Measurements from ENCODE around the gene OR1M1. TPM values are rescaled to one million over a fixed set of nuclear protein-coding genes. Genes with fewer than 3 reads are reported as not detected.
"Not testable (repeated sequence)": the region's sequence is repeated elsewhere in the genome, so short reads cannot be mapped to it uniquely, and the experiment has no call there.

OR1M1 gene
- polyA plus RNA-seq, 2 donors = not detected

- WGBS, 2 donors = 72 to 74% methylated on average over 8 of the region's 8 CpGs
- Histone ChIP-seq H3K27me3 (ENCODE audit: control insufficient read depth in 1 of 2, insufficient read depth in 2 of 2, low read length in 2 of 2) (no peaks in the 10 kb centered on the region), H3K9me3 (ENCODE audit: control insufficient read depth in 2 of 2, insufficient read depth in 1 of 2, low read depth in 1 of 2, low read length in 1 of 2) (no peaks in the 10 kb centered on the region), H3K4me3 (ENCODE audit: low read depth in 1 of 2, low read length in 2 of 2) (no peak overlapping the region), H3K27ac (ENCODE audit: low read depth in 2 of 2, low read length in 1 of 2) (no peak overlapping the region), H3K36me3 (ENCODE audit: control insufficient read depth in 2 of 2, insufficient read depth in 2 of 2, low read length in 1 of 2) (no peaks in the 10 kb centered on the region), H3K4me1 (ENCODE audit: control insufficient read depth in 2 of 2, insufficient read depth in 2 of 2, low read length in 1 of 2) (no peaks in the 10 kb centered on the region)
These were observed 32.7 kb upstream of the OR1M1 start for GRCh38 chr19:9054207-9054606.

DNA sequence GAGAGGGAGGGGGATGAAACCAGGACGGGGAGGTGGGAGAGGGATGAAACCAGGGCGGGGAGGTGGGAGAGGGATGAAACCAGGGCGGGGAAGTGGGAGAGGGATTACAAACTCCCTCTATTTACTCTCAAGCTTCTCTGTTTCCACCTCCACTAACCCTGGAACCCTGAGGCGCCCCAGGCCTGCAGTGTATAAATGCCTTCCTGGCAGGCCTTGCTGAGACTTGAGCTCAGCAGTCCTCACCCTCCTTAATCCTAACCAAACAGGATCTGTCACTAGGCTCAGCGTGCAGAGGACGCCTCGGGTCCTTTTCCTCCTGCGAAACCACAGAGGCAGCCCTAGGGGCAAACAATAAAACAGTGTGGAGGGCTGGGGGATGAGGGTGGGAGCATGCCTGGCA is 32.1 kb upstream of the OR1M1 start:
- 23 to 34% methylated on average over 8 of the region's 8 CpGs for WGBS, 2 donors
- Histone ChIP-seq H3K27ac (ENCODE audit: low read depth in 2 of 2, low read length in 1 of 2) (no peak overlapping the region), H3K4me3 (ENCODE audit: low read depth in 1 of 2, low read length in 2 of 2) (no peak overlapping the region), H3K9me3 (ENCODE audit: control insufficient read depth in 2 of 2, insufficient read depth in 1 of 2, low read depth in 1 of 2, low read length in 1 of 2) (no peaks in the 10 kb centered on the region), H3K36me3 (ENCODE audit: control insufficient read depth in 2 of 2, insufficient read depth in 2 of 2, low read length in 1 of 2) (no peaks in the 10 kb centered on the region), H3K27me3 (ENCODE audit: control insufficient read depth in 1 of 2, insufficient read depth in 2 of 2, low read length in 2 of 2) (no peaks in the 10 kb centered on the region), H3K4me1 (ENCODE audit: control insufficient read depth in 2 of 2, insufficient read depth in 2 of 2, low read length in 1 of 2) (no peaks in the 10 kb centered on the region)

GRCh38 chr19:9056131-9056530 is 30.7 kb upstream of the OR1M1 start:
- WGBS, 2 donors = 86 to 94% methylated on average over 9 of the region's 9 CpGs
- H3K27me3 ChIP-seq (ENCODE audit: control insufficient read depth in 1 of 2, insufficient read depth in 2 of 2, low read length in 2 of 2); H3K4me1 ChIP-seq (ENCODE audit: control insufficient read depth in 2 of 2, insufficient read depth in 2 of 2, low read length in 1 of 2); H3K9me3 ChIP-seq (ENCODE audit: control insufficient read depth in 2 of 2, insufficient read depth in 1 of 2, low read depth in 1 of 2, low read length in 1 of 2); H3K27ac ChIP-seq (ENCODE audit: low read depth in 2 of 2, low read length in 1 of 2); H3K4me3 ChIP-seq (ENCODE audit: low read depth in 1 of 2, low read length in 2 of 2); H3K36me3 ChIP-seq (ENCODE audit: control insufficient read depth in 2 of 2, insufficient read depth in 2 of 2, low read length in 1 of 2): not testable (repeated sequence)

DNA sequence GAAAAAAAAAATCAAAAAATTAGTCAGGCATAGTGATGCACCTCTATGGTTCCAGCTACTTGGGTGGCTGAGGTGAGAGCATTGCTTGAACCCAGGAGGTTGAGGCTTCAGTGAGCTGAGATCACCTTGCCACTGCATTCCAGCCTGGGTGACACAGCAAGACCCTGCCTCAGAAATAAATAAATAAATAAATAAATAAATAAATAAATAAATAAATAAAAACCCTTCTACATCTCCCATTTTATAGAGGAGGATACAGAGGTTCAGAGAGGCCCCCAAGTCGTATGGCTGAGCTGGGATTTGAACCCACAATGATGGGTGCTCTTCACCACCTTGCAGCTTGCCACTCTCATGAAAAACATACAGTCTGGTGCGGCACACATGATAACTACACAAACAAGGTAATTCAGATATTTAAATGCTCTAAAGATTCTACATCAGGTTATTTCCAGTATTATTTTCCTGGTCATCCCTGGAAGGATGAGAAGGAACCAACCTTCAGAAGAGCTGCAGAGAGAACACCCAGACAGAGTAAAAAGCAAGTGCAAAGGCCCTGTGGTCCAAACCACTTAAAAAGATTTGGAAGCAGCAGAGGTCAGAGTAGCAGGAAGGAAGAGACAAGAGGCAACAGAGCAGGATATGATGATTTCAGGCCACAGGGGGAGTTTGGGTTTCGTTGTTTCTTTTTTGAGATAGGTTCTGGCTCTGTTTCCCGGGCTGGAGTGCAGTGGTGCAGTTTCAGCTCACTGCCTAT is 29.2 kb upstream of the OR1M1 start:
- Histone ChIP-seq H3K4me1 (ENCODE audit: control insufficient read depth in 2 of 2, insufficient read depth in 2 of 2, low read length in 1 of 2) (no peaks in the 10 kb centered on the region), H3K4me3 (ENCODE audit: low read depth in 1 of 2, low read length in 2 of 2) (no peak overlapping the region), H3K27me3 (ENCODE audit: control insufficient read depth in 1 of 2, insufficient read depth in 2 of 2, low read length in 2 of 2) (no peaks in the 10 kb centered on the region), H3K9me3 (ENCODE audit: control insufficient read depth in 2 of 2, insufficient read depth in 1 of 2, low read depth in 1 of 2, low read length in 1 of 2) (no peaks in the 10 kb centered on the region), H3K36me3 (ENCODE audit: control insufficient read depth in 2 of 2, insufficient read depth in 2 of 2, low read length in 1 of 2) (no peaks in the 10 kb centered on the region), H3K27ac (ENCODE audit: low read depth in 2 of 2, low read length in 1 of 2) (no peak overlapping the region)
- 75 to 77% methylated on average over 4 of the region's 4 CpGs for WGBS, 2 donors

- Histone ChIP-seq H3K4me1 (ENCODE audit: control insufficient read depth in 2 of 2, insufficient read depth in 2 of 2, low read length in 1 of 2) (no peaks in the 10 kb centered on the region), H3K27ac (ENCODE audit: low read depth in 2 of 2, low read length in 1 of 2) (no peak overlapping the region), H3K9me3 (ENCODE audit: control insufficient read depth in 2 of 2, insufficient read depth in 1 of 2, low read depth in 1 of 2, low read length in 1 of 2) (no peaks in the 10 kb centered on the region), H3K27me3 (ENCODE audit: control insufficient read depth in 1 of 2, insufficient read depth in 2 of 2, low read length in 2 of 2) (no peaks in the 10 kb centered on the region), H3K4me3 (ENCODE audit: low read depth in 1 of 2, low read length in 2 of 2) (no peak overlapping the region), H3K36me3 (ENCODE audit: control insufficient read depth in 2 of 2, insufficient read depth in 2 of 2, low read length in 1 of 2) (no peaks in the 10 kb centered on the region)
- WGBS, 2 donors = 34 to 42% methylated on average over 12 of the region's 12 CpGs
These were observed 27.8 kb upstream of the OR1M1 start for GRCh38 chr19:9058905-9059667.

DNA sequence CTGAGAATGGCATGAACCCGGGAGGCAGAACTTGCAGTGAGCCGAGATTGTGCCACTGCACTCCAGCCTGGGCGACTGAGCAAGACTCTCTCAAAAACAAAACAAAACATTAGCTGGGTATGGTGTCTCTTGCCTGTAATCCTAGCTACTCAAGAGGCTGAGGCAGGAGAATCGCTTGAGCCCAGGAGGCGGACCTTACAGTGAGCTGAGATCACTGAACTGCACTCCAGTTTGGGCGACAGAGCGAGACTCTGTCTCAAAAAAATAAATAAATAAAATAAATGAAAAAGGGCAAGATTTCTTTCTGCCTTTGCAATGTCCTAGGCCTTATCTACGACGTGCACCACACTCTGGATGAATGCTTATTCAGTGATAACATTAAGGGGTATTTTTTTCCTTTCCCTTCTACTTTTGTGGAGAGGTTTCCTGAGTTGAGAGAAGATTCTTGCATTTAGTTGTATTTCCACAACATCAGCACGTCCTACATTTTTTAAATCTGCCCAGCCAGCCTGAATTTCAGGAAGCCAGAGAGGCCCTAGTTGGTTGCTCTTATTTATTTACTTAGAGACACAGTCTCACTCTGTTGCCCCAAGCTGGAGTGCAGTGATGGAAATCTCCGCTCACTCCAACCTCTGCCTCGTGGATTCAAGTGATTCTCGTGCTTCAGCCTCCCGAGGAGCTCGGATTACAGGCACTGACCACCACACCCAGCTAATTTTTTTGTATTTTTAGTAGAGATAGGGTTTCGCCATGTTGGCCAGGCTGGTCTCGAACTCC is 26.1 kb upstream of the OR1M1 start:
- no peak overlapping the region for H3K27ac ChIP-seq (ENCODE audit: low read depth in 2 of 2, low read length in 1 of 2)
- 73 to 75% methylated on average over 17 of the region's 17 CpGs for whole genome bisulfite sequencing, 2 donors
- no peaks in the 10 kb centered on the region for H3K4me1 ChIP-seq (ENCODE audit: control insufficient read depth in 2 of 2, insufficient read depth in 2 of 2, low read length in 1 of 2)
- H3K9me3 ChIP-seq (ENCODE audit: control insufficient read depth in 2 of 2, insufficient read depth in 1 of 2, low read depth in 1 of 2, low read length in 1 of 2) = no peaks in the 10 kb centered on the region
- no peak overlapping the region for H3K4me3 ChIP-seq (ENCODE audit: low read depth in 1 of 2, low read length in 2 of 2)
- no peaks in the 10 kb centered on the region for H3K36me3 ChIP-seq (ENCODE audit: control insufficient read depth in 2 of 2, insufficient read depth in 2 of 2, low read length in 1 of 2)
- H3K27me3 ChIP-seq (ENCODE audit: control insufficient read depth in 1 of 2, insufficient read depth in 2 of 2, low read length in 2 of 2) = no peaks in the 10 kb centered on the region

DNA sequence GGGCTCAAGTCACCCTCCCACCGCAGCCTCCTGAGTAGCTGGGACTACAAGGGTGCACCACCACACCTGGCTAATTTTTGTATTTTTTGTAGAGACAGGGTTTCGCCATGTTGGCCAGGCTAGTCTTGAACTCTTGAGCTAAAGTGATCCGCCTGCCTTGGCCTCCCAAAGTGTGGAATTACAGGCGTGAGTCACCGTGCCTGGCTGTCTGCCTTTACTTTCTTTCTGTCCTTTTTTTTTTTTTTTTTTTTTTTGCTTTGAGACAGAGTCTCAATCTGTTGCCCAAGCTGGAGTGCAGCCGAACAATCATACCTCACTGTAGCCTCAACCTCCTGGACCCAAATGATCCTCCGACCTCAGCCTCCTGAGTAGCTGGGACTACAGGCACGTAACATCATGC is 25.0 kb upstream of the OR1M1 start:
- 78 to 80% methylated on average over 8 of the region's 8 CpGs for WGBS, 2 donors
- Histone ChIP-seq H3K27ac (ENCODE audit: low read depth in 2 of 2, low read length in 1 of 2) (no peak overlapping the region), H3K36me3 (ENCODE audit: control insufficient read depth in 2 of 2, insufficient read depth in 2 of 2, low read length in 1 of 2) (no peaks in the 10 kb centered on the region), H3K9me3 (ENCODE audit: control insufficient read depth in 2 of 2, insufficient read depth in 1 of 2, low read depth in 1 of 2, low read length in 1 of 2) (no peaks in the 10 kb centered on the region), H3K27me3 (ENCODE audit: control insufficient read depth in 1 of 2, insufficient read depth in 2 of 2, low read length in 2 of 2) (no peaks in the 10 kb centered on the region), H3K4me3 (ENCODE audit: low read depth in 1 of 2, low read length in 2 of 2) (no peak overlapping the region), H3K4me1 (ENCODE audit: control insufficient read depth in 2 of 2, insufficient read depth in 2 of 2, low read length in 1 of 2) (no peaks in the 10 kb centered on the region)

DNA sequence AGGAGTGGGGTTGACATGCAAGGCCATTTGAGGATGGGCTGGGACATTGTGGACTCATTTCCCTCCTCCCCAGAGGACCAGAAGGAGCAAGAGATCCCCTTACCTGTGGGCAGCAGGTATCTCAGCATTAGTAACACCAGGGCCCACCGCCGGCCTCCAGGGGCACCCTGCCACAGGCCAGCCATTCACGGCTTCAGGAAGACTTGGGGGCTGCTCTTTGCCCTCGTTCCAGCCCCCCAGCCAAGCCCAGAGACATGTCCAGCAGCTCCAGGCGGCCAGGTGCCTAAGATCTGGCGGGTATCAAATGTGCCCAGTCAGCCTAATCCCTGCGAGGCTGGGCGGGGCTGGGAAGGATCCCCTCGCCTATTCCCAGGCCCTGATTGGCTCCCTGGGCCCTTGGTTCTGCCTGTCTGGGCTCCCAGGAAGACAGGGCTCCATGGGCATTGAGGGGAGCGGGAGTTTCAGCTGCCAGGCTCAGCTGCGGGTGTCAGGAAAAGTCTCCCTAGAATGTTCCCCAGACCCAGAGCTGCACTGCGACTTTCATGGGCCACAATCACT is 21.3 kb upstream of the OR1M1 start:
- no peak overlapping the region for H3K4me3 ChIP-seq (ENCODE audit: low read depth in 1 of 2, low read length in 2 of 2)
- no peak overlapping the region for H3K27ac ChIP-seq (ENCODE audit: low read depth in 2 of 2, low read length in 1 of 2)
- no peaks in the 10 kb centered on the region for H3K36me3 ChIP-seq (ENCODE audit: control insufficient read depth in 2 of 2, insufficient read depth in 2 of 2, low read length in 1 of 2)
- no peaks in the 10 kb centered on the region for H3K9me3 ChIP-seq (ENCODE audit: control insufficient read depth in 2 of 2, insufficient read depth in 1 of 2, low read depth in 1 of 2, low read length in 1 of 2)
- H3K27me3 ChIP-seq (ENCODE audit: control insufficient read depth in 1 of 2, insufficient read depth in 2 of 2, low read length in 2 of 2) = no peaks in the 10 kb centered on the region
- 65 to 72% methylated on average over 12 of the region's 12 CpGs for WGBS, 2 donors
- H3K4me1 ChIP-seq (ENCODE audit: control insufficient read depth in 2 of 2, insufficient read depth in 2 of 2, low read length in 1 of 2) = no peaks in the 10 kb centered on the region

DNA sequence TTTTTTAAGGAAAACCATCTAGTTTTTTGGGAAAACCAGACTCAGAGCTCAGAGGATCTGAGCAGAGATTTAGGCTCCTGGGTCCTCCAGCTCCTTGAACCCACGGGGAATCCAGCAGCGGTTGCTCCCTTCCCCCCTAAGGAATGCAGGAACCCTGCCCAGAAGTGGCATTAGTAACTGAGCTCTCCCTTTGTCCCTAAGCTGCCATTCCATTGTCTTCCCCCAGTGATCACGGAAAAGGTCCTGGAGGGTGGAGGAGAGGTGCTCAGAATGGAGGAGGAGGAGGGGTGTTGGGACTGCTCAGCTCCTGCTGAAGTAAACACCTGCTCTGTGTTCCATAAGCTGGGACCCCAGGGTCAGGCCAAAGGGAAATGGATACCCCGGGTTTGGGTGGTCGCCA is 16.8 kb upstream of the OR1M1 start:
- WGBS, 2 donors = 30 to 32% methylated on average over 5 of the region's 5 CpGs
- Histone ChIP-seq H3K9me3 (ENCODE audit: control insufficient read depth in 2 of 2, insufficient read depth in 1 of 2, low read depth in 1 of 2, low read length in 1 of 2) (no peaks in the 10 kb centered on the region), H3K4me1 (ENCODE audit: control insufficient read depth in 2 of 2, insufficient read depth in 2 of 2, low read length in 1 of 2) (peaks cover 0 to under 1% of the 10 kb centered on the region in 2 donors), H3K27ac (ENCODE audit: low read depth in 2 of 2, low read length in 1 of 2) (no peak overlapping the region), H3K27me3 (ENCODE audit: control insufficient read depth in 1 of 2, insufficient read depth in 2 of 2, low read length in 2 of 2) (no peaks in the 10 kb centered on the region), H3K4me3 (ENCODE audit: low read depth in 1 of 2, low read length in 2 of 2) (no peak overlapping the region), H3K36me3 (ENCODE audit: control insufficient read depth in 2 of 2, insufficient read depth in 2 of 2, low read length in 1 of 2) (no peaks in the 10 kb centered on the region)
